ENCODE measurements around the gene CD19. TPM values are rescaled to one million over a fixed set of nuclear protein-coding genes. Genes with fewer than 3 reads are reported as not detected.

CD19 gene
- total RNA-seq, 2 donors from 2014 or later, result 0.46 to 0.51 TPM

DNA sequence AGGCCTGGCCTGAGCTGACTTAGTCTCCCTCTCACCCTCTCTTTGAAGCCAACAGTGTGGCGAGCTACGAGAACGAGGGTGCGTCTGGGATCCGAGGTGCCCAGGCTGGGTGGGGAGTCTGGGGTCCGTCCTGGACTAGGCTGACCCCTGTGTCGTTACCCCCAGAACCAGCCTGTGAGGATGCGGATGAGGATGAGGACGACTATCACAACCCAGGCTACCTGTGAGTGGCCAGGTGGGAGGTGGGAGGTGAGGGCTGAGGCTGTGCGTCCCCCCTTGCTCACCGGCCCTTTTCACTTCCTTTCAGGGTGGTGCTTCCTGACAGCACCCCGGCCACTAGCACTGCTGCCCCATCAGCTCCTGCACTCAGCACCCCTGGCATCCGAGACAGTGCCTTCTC lies 54.7 kb downstream of the CD19 start:
- no peak for DNase-seq (ENCODE audit: low spot score)
- Histone ChIP-seq H3K27ac (no peak overlapping the region), H3K4me3 (no peak overlapping the region), H3K4me1 (replicated peaks) (no peaks in the 10 kb centered on the region), H3K9me3 (no peaks in the 10 kb centered on the region), H3K27me3 (replicated peaks; ENCODE audit: insufficient read depth) (no peaks in the 10 kb centered on the region), H3K36me3 (peaks cover 0 to 9% of the 10 kb centered on the region in 2 donors)
- intact Hi-C loops (cut with DNase I), result no loop called here
- 82% methylated on average over 13 of the region's 13 CpGs for WGBS
- TF ChIP-seq, protein P1, sequence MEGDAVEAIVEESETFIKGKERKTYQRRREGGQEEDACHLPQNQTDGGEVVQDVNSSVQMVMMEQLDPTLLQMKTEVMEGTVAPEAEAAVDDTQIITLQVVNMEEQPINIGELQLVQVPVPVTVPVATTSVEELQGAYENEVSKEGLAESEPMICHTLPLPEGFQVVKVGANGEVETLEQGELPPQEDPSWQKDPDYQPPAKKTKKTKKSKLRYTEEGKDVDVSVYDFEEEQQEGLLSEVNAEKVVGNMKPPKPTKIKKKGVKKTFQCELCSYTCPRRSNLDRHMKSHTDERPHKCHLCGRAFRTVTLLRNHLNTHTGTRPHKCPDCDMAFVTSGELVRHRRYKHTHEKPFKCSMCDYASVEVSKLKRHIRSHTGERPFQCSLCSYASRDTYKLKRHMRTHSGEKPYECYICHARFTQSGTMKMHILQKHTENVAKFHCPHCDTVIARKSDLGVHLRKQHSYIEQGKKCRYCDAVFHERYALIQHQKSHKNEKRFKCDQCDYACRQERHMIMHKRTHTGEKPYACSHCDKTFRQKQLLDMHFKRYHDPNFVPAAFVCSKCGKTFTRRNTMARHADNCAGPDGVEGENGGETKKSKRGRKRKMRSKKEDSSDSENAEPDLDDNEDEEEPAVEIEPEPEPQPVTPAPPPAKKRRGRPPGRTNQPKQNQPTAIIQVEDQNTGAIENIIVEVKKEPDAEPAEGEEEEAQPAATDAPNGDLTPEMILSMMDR (IDR thresholded peaks at IDR 0.05), result no peak
- no peak for TF ChIP-seq POLR2A (IDR thresholded peaks at IDR 0.05)
- TF ChIP-seq POLR2AphosphoS5 (IDR thresholded peaks at IDR 0.05), result no peak

DNA sequence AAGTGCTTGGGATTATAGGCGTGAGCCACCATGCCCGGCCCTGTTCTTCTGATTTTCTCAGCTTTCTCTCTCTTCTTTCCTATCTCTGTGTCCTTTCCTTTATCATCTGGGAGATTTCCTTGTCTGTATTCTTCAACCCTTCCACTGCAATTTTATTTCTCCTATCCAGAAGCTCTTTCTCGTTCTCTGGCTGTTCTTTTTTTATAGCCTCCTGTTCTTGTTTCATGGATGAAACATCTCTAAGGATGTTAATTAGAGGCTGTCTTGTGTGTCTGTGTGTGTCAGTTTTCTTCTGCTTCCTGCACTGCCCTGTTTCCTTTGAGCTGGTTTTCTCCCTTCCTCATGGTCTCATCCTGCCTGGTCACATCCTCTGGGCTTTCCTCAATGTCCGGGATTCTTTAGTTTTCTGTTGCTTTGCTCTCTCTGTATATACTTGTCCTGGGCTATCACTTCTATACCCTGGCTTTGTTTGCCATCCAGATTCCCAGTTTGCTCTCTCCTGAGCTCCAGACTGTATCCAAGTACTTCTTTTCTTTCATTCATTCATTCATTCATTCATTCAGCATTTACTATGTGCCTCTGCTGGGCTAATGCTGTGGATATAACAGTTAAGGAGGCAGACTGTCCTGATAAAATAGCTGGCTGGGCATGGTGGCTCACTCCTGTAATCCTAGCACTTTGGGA lies 55.5 kb downstream of the CD19 start:
- H3K9me3 ChIP-seq, result no peaks in the 10 kb centered on the region
- no peaks in the 10 kb centered on the region for H3K4me1 ChIP-seq (replicated peaks)
- TF ChIP-seq POLR2AphosphoS5 (IDR thresholded peaks at IDR 0.05) (no peak), POLR2A (IDR thresholded peaks at IDR 0.05) (no peak)
- TF ChIP-seq, protein P1 (IDR thresholded peaks at IDR 0.05), result no peak
- intact Hi-C loops (cut with DNase I), result no loop called here
- 99% methylated on average over 4 of the region's 4 CpGs for WGBS
- peaks cover 0 to 9% of the 10 kb centered on the region in 2 donors for H3K36me3 ChIP-seq
- H3K27ac ChIP-seq, result no peak overlapping the region
- H3K4me3 ChIP-seq, result no peak overlapping the region
- DNase-seq (ENCODE audit: low spot score), result no peak
- no peaks in the 10 kb centered on the region for H3K27me3 ChIP-seq (replicated peaks; ENCODE audit: insufficient read depth)

Other genes with a start within 250 kb of the CD19 start
- 100 to 1,000 TPM; 186 to 373 TPM for gene EIF3C, start 220.5 kb upstream of the CD19 start, total RNA-seq
- gene NPIPB9, start 180.2 kb upstream of the CD19 start, total RNA-seq, result 1 to 10 TPM in 1 of 2 donors, not detected in 1; 6.2 TPM
- gene ATXN2L, start 109.0 kb upstream of the CD19 start, total RNA-seq, result 100 to 1,000 TPM in 1 of 2 donors, 10 to 100 TPM in 1; 83.4 to 151 TPM
- 100 to 1,000 TPM; 114 to 151 TPM for gene TUFM, start 85.6 kb upstream of the CD19 start, total RNA-seq
- 10 to 100 TPM; 51.6 to 84.2 TPM for gene SH2B1, start 68.1 kb upstream of the CD19 start, total RNA-seq
- 1 to 10 TPM; 1.5 to 3.1 TPM for gene ATP2A1, start 53.5 kb upstream of the CD19 start, total RNA-seq
- 100 to 1,000 TPM; 128 to 139 TPM for gene RABEP2, start 6.7 kb upstream of the CD19 start, total RNA-seq
- gene NFATC2IP, start 19.0 kb downstream of the CD19 start, total RNA-seq, result 10 to 100 TPM; 18.8 to 47.3 TPM
- 10 to 100 TPM; 14.8 to 57.4 TPM for gene SPNS1, start 42.8 kb downstream of the CD19 start, total RNA-seq
- gene LAT, start 53.1 kb downstream of the CD19 start, total RNA-seq, result 1 to 10 TPM; 4.7 to 5.7 TPM